H9 (cell line): ENCODE data around the gene ZSWIM6. TPM values are rescaled to one million over a fixed set of nuclear protein-coding genes. Genes with fewer than 3 reads are reported as not detected.

Experiments
- DNase-seq: peaks from one replicate; pipeline ENCODE4 v3.0.0-alpha.2; 2017
- H2AFZ ChIP-seq: one replicate; pipeline ENCODE4 v1.6.1; 2013; ENCODE audit warnings: mild to moderate bottlenecking, low read length, control low read depth, moderate library complexity
- H2AK5ac ChIP-seq: 2 replicates; pipeline ENCODE4 v1.6.1; 2013; ENCODE audit warnings: low read length, control low read depth, mixed read lengths; ENCODE audit not compliant: insufficient read length
- H2BK120ac ChIP-seq: one replicate; pipeline ENCODE4 v1.6.1; 2013; ENCODE audit warnings: low read depth, mild to moderate bottlenecking, low read length, control low read depth, inconsistent platforms; ENCODE audit not compliant: poor library complexity, severe bottlenecking
- H2BK12ac ChIP-seq: 2 replicates; pipeline ENCODE4 v1.6.1; 2013; ENCODE audit warnings: low read length, control low read depth, mixed read lengths, low read depth; ENCODE audit not compliant: insufficient read length
- H2BK15ac ChIP-seq: 2 replicates; pipeline ENCODE4 v1.6.1; 2013; ENCODE audit warnings: low read depth, low read length, control low read depth
- H2BK20ac ChIP-seq: one replicate; pipeline ENCODE4 v1.6.1; 2013; ENCODE audit warnings: low read depth, mild to moderate bottlenecking, low read length, control low read depth, inconsistent platforms; ENCODE audit not compliant: poor library complexity, severe bottlenecking
- H2BK5ac ChIP-seq: 2 replicates; pipeline ENCODE4 v1.6.1; 2013; ENCODE audit warnings: low read length, control low read depth, mixed read lengths; ENCODE audit not compliant: insufficient read length
- H3K14ac ChIP-seq: 2 replicates; pipeline ENCODE4 v1.6.1; 2013; ENCODE audit warnings: low read length, control low read depth; ENCODE audit not compliant: insufficient read depth
- H3K18ac ChIP-seq: 2 replicates; pipeline ENCODE4 v1.6.1; 2013; ENCODE audit warnings: low read depth, mild to moderate bottlenecking, mixed read lengths, low read length, control low read depth; ENCODE audit not compliant: insufficient read length
- H3K23ac ChIP-seq: 2 replicates; pipeline ENCODE4 v1.6.1; 2013; ENCODE audit warnings: low read length, control low read depth, mixed read lengths, low read depth; ENCODE audit not compliant: insufficient read length
- H3K23me2 ChIP-seq: 2 replicates; pipeline ENCODE4 v1.6.1; 2013; ENCODE audit warnings: low read depth, mild to moderate bottlenecking, mixed read lengths, low read length, control low read depth; ENCODE audit not compliant: insufficient read length, poor library complexity, severe bottlenecking
- H3K27ac ChIP-seq: 2 replicates; pipeline ENCODE4 v1.5.1; 2013; ENCODE audit warnings: low read length, control low read depth, mixed read lengths, low read depth; ENCODE audit not compliant: insufficient read length
- H3K27me3 ChIP-seq: 2 replicates; pipeline ENCODE4 v1.6.1; 2013; ENCODE audit warnings: low read length, control low read depth, inconsistent platforms; ENCODE audit not compliant: insufficient read depth
- H3K4ac ChIP-seq: 2 replicates; pipeline ENCODE4 v1.6.1; 2013; ENCODE audit warnings: low read depth, mild to moderate bottlenecking, control low read depth, inconsistent platforms, low read length, moderate library complexity
- H3K4me1 ChIP-seq: 2 replicates; pipeline ENCODE4 v1.6.1; 2013; ENCODE audit warnings: low read length, control low read depth, inconsistent platforms; ENCODE audit not compliant: insufficient read depth
- H3K4me2 ChIP-seq: 2 replicates; pipeline ENCODE4 v1.6.1; 2013; ENCODE audit warnings: low read length, control low read depth, mixed read lengths; ENCODE audit not compliant: insufficient read length, insufficient read depth
- H3K56ac ChIP-seq: 2 replicates; pipeline ENCODE4 v1.6.1; 2013; ENCODE audit warnings: low read depth, mild to moderate bottlenecking, mixed read lengths, low read length, control low read depth; ENCODE audit not compliant: insufficient read length
- H3K79me1 ChIP-seq: 2 replicates; pipeline ENCODE4 v1.6.1; 2013; ENCODE audit warnings: low read depth, mild to moderate bottlenecking, moderate library complexity, low read length, control low read depth, inconsistent platforms; ENCODE audit not compliant: insufficient read depth, poor library complexity, severe bottlenecking
- H3K79me2 ChIP-seq: 2 replicates; pipeline ENCODE4 v1.6.1; 2013; ENCODE audit warnings: low read length, control low read depth, inconsistent platforms; ENCODE audit not compliant: insufficient read depth
- H3K9ac ChIP-seq: 2 replicates; pipeline ENCODE4 v1.6.1; 2013; ENCODE audit warnings: low read length, control low read depth, mixed read lengths; ENCODE audit not compliant: insufficient read length; ENCODE audit errors: extremely low read depth
- H3K9me3 ChIP-seq: one replicate; pipeline ENCODE4 v1.6.1; 2013; ENCODE audit warnings: low read depth, low read length, inconsistent platforms; ENCODE audit not compliant: control insufficient read depth
- H3T11ph ChIP-seq: one replicate; pipeline ENCODE4 v1.6.1; 2013; ENCODE audit warnings: mild to moderate bottlenecking, low read length, control low read depth, inconsistent platforms
- H4K20me1 ChIP-seq: one replicate; pipeline ENCODE4 v1.6.1; 2013; ENCODE audit not compliant: control insufficient read depth, insufficient read length, insufficient read depth
- H4K5ac ChIP-seq: 2 replicates; pipeline ENCODE4 v1.6.1; 2013; ENCODE audit warnings: low read depth, mild to moderate bottlenecking, mixed read lengths, low read length, control low read depth; ENCODE audit not compliant: insufficient read length
- H4K8ac ChIP-seq: replicated peaks from 2 replicates; pipeline ENCODE4 v1.6.1; 2013; ENCODE audit warnings: low read length, control low read depth, mixed read lengths, low read depth; ENCODE audit not compliant: insufficient read length
- H4K91ac ChIP-seq: 2 replicates; pipeline ENCODE4 v1.6.1; 2013; ENCODE audit warnings: low read depth, mild to moderate bottlenecking, moderate library complexity, mixed read lengths, low read length, control low read depth; ENCODE audit not compliant: insufficient read length
- H3K27ac Mint-ChIP-seq, 3 experiments: 2 replicates in 2 of 3; 3 replicates in 1 of 3; pipeline ENCODE4 v1.8.0; 2020 to 2021; ENCODE audit warnings: mixed read lengths in 3 of 3, mild to moderate bottlenecking in 1 of 3, moderate library complexity in 1 of 3
- H3K27me3 Mint-ChIP-seq: 2 replicates; pipeline ENCODE4 v1.8.0; 2021; ENCODE audit warnings: low read depth, mild to moderate bottlenecking, moderate library complexity, mixed read lengths
- H3K36me3 Mint-ChIP-seq, 3 experiments: 2 replicates in 2 of 3; 3 replicates in 1 of 3; pipeline ENCODE4 v1.8.0; 2020 to 2021; ENCODE audit warnings: low read depth in 3 of 3, mixed read lengths in 3 of 3; ENCODE audit not compliant: insufficient read depth in 1 of 3
- H3K4me1 Mint-ChIP-seq, 2 experiments: 2 replicates each; pipeline ENCODE4 v1.8.0; 2020; ENCODE audit warnings: mixed read lengths in 2 of 2
- H3K4me3 Mint-ChIP-seq, 2 experiments: 2 replicates in 1 of 2; 3 replicates in 1 of 2; pipeline ENCODE4 v1.8.0; 2020 to 2021; ENCODE audit warnings: mild to moderate bottlenecking in 2 of 2, mixed read lengths in 2 of 2, moderate library complexity in 1 of 2
- H3K9me3 Mint-ChIP-seq, 2 experiments: 2 replicates in 1 of 2; 3 replicates in 1 of 2; pipeline ENCODE4 v1.8.0; 2020; ENCODE audit warnings: mild to moderate bottlenecking in 2 of 2, mixed read lengths in 2 of 2, moderate library complexity in 1 of 2
- CTCF ChIP-seq: fragments of 200-600 bp; sonication (generic); conservative IDR thresholded peaks from 3 replicates; pipeline ENCODE4 v1.8.0; 2021; ENCODE audit warnings: antibody characterized with exemption, mild to moderate bottlenecking
- WGBS: extraction: QIAGEN DNeasy Blood & Tissue Kit; methylation state at CpG from one replicate; pipeline ENCODE4 v1.1.7; 2013; ENCODE audit warnings: missing lambda C conversion rate, low lambda C conversion rate, mixed read lengths; ENCODE audit not compliant: insufficient read length; ENCODE audit errors: extremely low coverage; 5-methylcytosine and 5-hydroxymethylcytosine counted together
- total RNA-seq: library from RNA; stranded (reverse); gene quantifications from 2 replicates; pipeline ENCODE4 v1.2.1, GENCODE V29; 2021

Gene ZSWIM6
- total RNA-seq, 1 experiment from 2014 or later = 11.5 TPM

- no peak overlapping the region for H3K14ac ChIP-seq
- TF ChIP-seq CTCF = no peak
- no peaks in the 10 kb centered on the region for H3K23me2 ChIP-seq
- H3K27me3 ChIP-seq = no peaks in the 10 kb centered on the region
- H3K27ac ChIP-seq = no peak overlapping the region
- no peak overlapping the region for H4K91ac ChIP-seq
- H2AK5ac ChIP-seq = no peak overlapping the region
- H4K8ac ChIP-seq = no peak overlapping the region
- Mint-ChIP-seq H3K9me3 (peaks cover 3 to 7% of the 10 kb centered on the region in 2 experiments; a peak in 3 of 5 replicates), H3K4me1 (peaks cover 29 to 39% of the 10 kb centered on the region in 2 experiments), H3K36me3 (peaks cover 0 to 9% (median 9%) of the 10 kb centered on the region in 3 experiments; a peak in 4 of 7 replicates), H3K27ac (no peak overlapping the region), H3K4me3 (no peak overlapping the region), H3K27me3 (no peaks in the 10 kb centered on the region)
- H2BK20ac ChIP-seq = no peak overlapping the region
- no peak overlapping the region for H4K5ac ChIP-seq
- peaks cover 4% of the 10 kb centered on the region; the same call in 1 of the 2 replicates for H3K79me2 ChIP-seq
- no peak overlapping the region for H3T11ph ChIP-seq
- no peak overlapping the region for H3K4ac ChIP-seq
- H2AFZ ChIP-seq = no peak overlapping the region
- no CpG with 5 or more reads among the region's 4 CpGs for WGBS
- no peak overlapping the region for H2BK5ac ChIP-seq
- H3K56ac ChIP-seq = no peak overlapping the region
- no peaks in the 10 kb centered on the region for H4K20me1 ChIP-seq
- no peaks in the 10 kb centered on the region for H3K9me3 ChIP-seq
- DNase-seq = no peak
- H2BK120ac ChIP-seq = no peak overlapping the region
- H2BK15ac ChIP-seq = no peak overlapping the region
- H3K79me1 ChIP-seq = no peaks in the 10 kb centered on the region
- H3K18ac ChIP-seq = no peak overlapping the region
- no peak overlapping the region for H3K23ac ChIP-seq
- H3K9ac ChIP-seq = no peak overlapping the region
- H2BK12ac ChIP-seq = no peak overlapping the region
- no peak overlapping the region for H3K4me2 ChIP-seq
- no peaks in the 10 kb centered on the region; the same call in 1 of the 2 replicates for H3K4me1 ChIP-seq
Measured at GRCh38 chr5:61398440-61398839, 66.4 kb downstream of the ZSWIM6 start.
